ENCODE data around the gene PDGFD. TPM values are rescaled to one million over a fixed set of nuclear protein-coding genes. Genes with fewer than 3 reads are reported as not detected.

PDGFD gene
- polyA plus RNA-seq, 1 donor from 2014 or later = 1.0 TPM

DNA sequence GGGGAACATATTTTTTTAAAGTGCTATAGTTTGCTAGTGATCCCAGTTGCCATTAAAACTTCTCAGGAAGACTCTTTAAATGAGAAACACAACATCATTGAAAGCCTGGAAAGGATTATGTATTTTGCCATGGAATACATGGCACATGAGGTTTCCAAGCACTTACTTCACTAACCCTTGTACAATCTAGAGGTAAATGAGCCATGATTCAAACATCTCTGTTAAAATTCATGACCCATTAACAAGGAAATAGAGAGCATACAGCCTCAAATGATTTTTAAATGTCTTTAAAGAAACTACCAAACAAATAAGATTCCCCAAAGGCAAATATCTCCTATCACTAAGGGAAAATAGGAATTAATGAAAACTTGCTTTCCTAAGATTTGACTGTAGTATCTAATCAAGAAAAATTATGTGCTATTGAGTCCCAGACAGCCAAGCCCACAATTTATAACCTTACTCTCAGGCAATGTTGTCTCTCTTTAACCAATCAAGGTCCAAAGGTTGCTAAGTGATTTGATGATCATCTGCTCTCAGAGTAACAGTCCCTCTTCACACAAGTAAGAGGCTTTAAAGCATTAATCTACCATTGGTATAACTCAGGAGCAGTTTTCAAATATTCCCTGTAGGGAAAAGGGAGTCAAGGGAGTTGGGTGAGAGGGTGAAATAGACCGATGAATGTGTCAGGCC, 219.6 kb downstream of the PDGFD start:
- Histone ChIP-seq H3F3A (ENCODE audit: insufficient read depth, low read length, poor library complexity, severe bottlenecking) (no peaks in the 10 kb centered on the region), H3K9me2 (ENCODE audit: insufficient read depth, low read length) (no peaks in the 10 kb centered on the region), H3K27me3 (ENCODE audit: insufficient read depth, low read depth, low read length) (no peaks in the 10 kb centered on the region), H3K36me3 (ENCODE audit: insufficient read depth, low read length) (no peaks in the 10 kb centered on the region), H3K4me2 (ENCODE audit: low read length) (no peak overlapping the region), H2AFZ (ENCODE audit: low read depth, low read length) (no peak overlapping the region), H3K9ac (ENCODE audit: low read length) (no peak overlapping the region), H3K4me3 (ENCODE audit: low read length) (no peak overlapping the region), H3K79me2 (replicated peaks; ENCODE audit: insufficient read depth, low read length) (no peaks in the 10 kb centered on the region), H4K20me1 (ENCODE audit: insufficient read depth) (no peaks in the 10 kb centered on the region), H3K9me3 (ENCODE audit: low read length) (no peaks in the 10 kb centered on the region), H3K27ac (ENCODE audit: low read length) (no peak overlapping the region)
- TF ChIP-seq EP300 (conservative IDR thresholded peaks at IDR 0.05; ENCODE audit: poor library complexity, severe bottlenecking) = no peak
- TF ChIP-seq POLR2AphosphoS5 (IDR thresholded peaks at IDR 0.05) = no peak
- no peak for TF ChIP-seq TAF1 (IDR thresholded peaks at IDR 0.05; ENCODE audit: low read depth)
- no peak for TF ChIP-seq EZH2 (IDR thresholded peaks at IDR 0.05; ENCODE audit: borderline replicate concordance, insufficient read depth, low read length, poor library complexity, severe bottlenecking)
- no peak for TF ChIP-seq RAD21 (conservative IDR thresholded peaks at IDR 0.05)
- no peak for TF ChIP-seq MXI1 (conservative IDR thresholded peaks at IDR 0.05; ENCODE audit: poor library complexity, severe bottlenecking)
- TF ChIP-seq, protein P1, sequence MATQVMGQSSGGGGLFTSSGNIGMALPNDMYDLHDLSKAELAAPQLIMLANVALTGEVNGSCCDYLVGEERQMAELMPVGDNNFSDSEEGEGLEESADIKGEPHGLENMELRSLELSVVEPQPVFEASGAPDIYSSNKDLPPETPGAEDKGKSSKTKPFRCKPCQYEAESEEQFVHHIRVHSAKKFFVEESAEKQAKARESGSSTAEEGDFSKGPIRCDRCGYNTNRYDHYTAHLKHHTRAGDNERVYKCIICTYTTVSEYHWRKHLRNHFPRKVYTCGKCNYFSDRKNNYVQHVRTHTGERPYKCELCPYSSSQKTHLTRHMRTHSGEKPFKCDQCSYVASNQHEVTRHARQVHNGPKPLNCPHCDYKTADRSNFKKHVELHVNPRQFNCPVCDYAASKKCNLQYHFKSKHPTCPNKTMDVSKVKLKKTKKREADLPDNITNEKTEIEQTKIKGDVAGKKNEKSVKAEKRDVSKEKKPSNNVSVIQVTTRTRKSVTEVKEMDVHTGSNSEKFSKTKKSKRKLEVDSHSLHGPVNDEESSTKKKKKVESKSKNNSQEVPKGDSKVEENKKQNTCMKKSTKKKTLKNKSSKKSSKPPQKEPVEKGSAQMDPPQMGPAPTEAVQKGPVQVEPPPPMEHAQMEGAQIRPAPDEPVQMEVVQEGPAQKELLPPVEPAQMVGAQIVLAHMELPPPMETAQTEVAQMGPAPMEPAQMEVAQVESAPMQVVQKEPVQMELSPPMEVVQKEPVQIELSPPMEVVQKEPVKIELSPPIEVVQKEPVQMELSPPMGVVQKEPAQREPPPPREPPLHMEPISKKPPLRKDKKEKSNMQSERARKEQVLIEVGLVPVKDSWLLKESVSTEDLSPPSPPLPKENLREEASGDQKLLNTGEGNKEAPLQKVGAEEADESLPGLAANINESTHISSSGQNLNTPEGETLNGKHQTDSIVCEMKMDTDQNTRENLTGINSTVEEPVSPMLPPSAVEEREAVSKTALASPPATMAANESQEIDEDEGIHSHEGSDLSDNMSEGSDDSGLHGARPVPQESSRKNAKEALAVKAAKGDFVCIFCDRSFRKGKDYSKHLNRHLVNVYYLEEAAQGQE (IDR thresholded peaks at IDR 0.05; ENCODE audit: borderline replicate concordance) = no peak
- TF ChIP-seq SMC3 (conservative IDR thresholded peaks at IDR 0.05; ENCODE audit: poor library complexity) = no peak
- TF ChIP-seq, protein P2, sequence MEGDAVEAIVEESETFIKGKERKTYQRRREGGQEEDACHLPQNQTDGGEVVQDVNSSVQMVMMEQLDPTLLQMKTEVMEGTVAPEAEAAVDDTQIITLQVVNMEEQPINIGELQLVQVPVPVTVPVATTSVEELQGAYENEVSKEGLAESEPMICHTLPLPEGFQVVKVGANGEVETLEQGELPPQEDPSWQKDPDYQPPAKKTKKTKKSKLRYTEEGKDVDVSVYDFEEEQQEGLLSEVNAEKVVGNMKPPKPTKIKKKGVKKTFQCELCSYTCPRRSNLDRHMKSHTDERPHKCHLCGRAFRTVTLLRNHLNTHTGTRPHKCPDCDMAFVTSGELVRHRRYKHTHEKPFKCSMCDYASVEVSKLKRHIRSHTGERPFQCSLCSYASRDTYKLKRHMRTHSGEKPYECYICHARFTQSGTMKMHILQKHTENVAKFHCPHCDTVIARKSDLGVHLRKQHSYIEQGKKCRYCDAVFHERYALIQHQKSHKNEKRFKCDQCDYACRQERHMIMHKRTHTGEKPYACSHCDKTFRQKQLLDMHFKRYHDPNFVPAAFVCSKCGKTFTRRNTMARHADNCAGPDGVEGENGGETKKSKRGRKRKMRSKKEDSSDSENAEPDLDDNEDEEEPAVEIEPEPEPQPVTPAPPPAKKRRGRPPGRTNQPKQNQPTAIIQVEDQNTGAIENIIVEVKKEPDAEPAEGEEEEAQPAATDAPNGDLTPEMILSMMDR (IDR thresholded peaks at IDR 0.05; ENCODE audit: poor library complexity, severe bottlenecking) = no peak

DNA sequence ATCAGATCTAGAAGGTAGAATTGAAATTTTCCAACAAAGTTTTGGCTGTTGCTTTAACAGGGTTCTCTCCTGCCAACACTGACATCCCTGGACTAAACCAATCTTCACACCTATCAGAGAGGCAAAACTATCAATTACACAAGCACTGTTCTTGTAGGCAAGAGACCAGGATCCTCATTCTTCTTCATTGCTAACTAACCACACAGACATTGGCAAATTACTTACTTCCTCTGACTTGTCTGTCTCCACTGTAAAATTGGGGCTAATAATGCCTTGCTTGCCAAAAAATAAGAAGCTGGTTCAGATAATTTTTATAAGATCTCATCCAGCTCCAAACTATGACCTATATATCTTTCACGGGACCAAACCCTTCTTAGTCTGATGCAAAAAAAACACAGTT, 221.3 kb downstream of the PDGFD start:
- no peak overlapping the region for H3K27ac ChIP-seq (ENCODE audit: low read length)
- H3K9me2 ChIP-seq (ENCODE audit: insufficient read depth, low read length) = no peaks in the 10 kb centered on the region
- H3F3A ChIP-seq (ENCODE audit: insufficient read depth, low read length, poor library complexity, severe bottlenecking) = no peaks in the 10 kb centered on the region
- H3K27me3 ChIP-seq (ENCODE audit: insufficient read depth, low read depth, low read length) = no peaks in the 10 kb centered on the region
- H3K4me2 ChIP-seq (ENCODE audit: low read length) = no peak overlapping the region
- H4K20me1 ChIP-seq (ENCODE audit: insufficient read depth) = no peaks in the 10 kb centered on the region
- H3K9me3 ChIP-seq (ENCODE audit: low read length) = no peaks in the 10 kb centered on the region
- H3K36me3 ChIP-seq (ENCODE audit: insufficient read depth, low read length) = no peaks in the 10 kb centered on the region
- TF ChIP-seq SMC3 (conservative IDR thresholded peaks at IDR 0.05; ENCODE audit: poor library complexity) (no peak), EP300 (conservative IDR thresholded peaks at IDR 0.05; ENCODE audit: poor library complexity, severe bottlenecking) (no peak), RAD21 (conservative IDR thresholded peaks at IDR 0.05) (no peak), POLR2AphosphoS5 (IDR thresholded peaks at IDR 0.05) (no peak), MXI1 (conservative IDR thresholded peaks at IDR 0.05; ENCODE audit: poor library complexity, severe bottlenecking) (no peak), EZH2 (IDR thresholded peaks at IDR 0.05; ENCODE audit: borderline replicate concordance, insufficient read depth, low read length, poor library complexity, severe bottlenecking) (no peak), TAF1 (IDR thresholded peaks at IDR 0.05; ENCODE audit: low read depth) (no peak)
- TF ChIP-seq, protein P1 (IDR thresholded peaks at IDR 0.05; ENCODE audit: borderline replicate concordance) = no peak
- TF ChIP-seq, protein P2 (IDR thresholded peaks at IDR 0.05; ENCODE audit: poor library complexity, severe bottlenecking) = no peak
- no peak overlapping the region for H3K4me3 ChIP-seq (ENCODE audit: low read length)
- H3K79me2 ChIP-seq (replicated peaks; ENCODE audit: insufficient read depth, low read length) = no peaks in the 10 kb centered on the region
- H3K9ac ChIP-seq (ENCODE audit: low read length) = no peak overlapping the region
- H2AFZ ChIP-seq (ENCODE audit: low read depth, low read length) = no peak overlapping the region

Measured in neural cell (in vitro differentiated cells).